Panc1 (cell line): ENCODE data around the gene DNAAF5.

ENCODE experiments used
- CTCF ChIP-seq: fragments of 450-650 bp; IDR thresholded peaks from 2 replicates; pipeline ENCODE4 v1.5.1; 2017; ENCODE audit warnings: mild to moderate bottlenecking
- POLR2AphosphoS5 ChIP-seq: IDR thresholded peaks from 2 replicates; pipeline ENCODE4 v1.6.1; 2012; ENCODE audit warnings: mild to moderate bottlenecking, low read depth, low read length, moderate library complexity
- TCF7L2 ChIP-seq: IDR thresholded peaks from 2 replicates; pipeline ENCODE4 v1.6.1; 2011; ENCODE audit warnings: mild to moderate bottlenecking, low read depth, low read length, inconsistent platforms

- TF ChIP-seq CTCF (no peak), POLR2AphosphoS5 (no peak), TCF7L2 (no peak)
Observed at GRCh38 chr7:729140-730000, 2.9 kb downstream of the DNAAF5 start.
